NB4 (cell line): ENCODE results near the gene HS6ST1.

Experiments
- DNase-seq: peaks from one replicate; pipeline ENCODE4 v3.0.0; 2010; ENCODE audit warnings: low read depth
- H3K4me3 ChIP-seq: one replicate; pipeline ENCODE4 v1.5.1; 2011; ENCODE audit warnings: mild to moderate bottlenecking, low read depth, low read length, moderate library complexity
- MYC ChIP-seq: IDR thresholded peaks from 2 replicates; pipeline ENCODE4 v1.6.1; 2011; ENCODE audit warnings: low read depth, low read length
- POLR2A ChIP-seq: IDR thresholded peaks from 2 replicates; pipeline ENCODE4 v1.6.1; 2011; ENCODE audit warnings: mild to moderate bottlenecking; ENCODE audit not compliant: insufficient read length; ENCODE audit errors: extremely low read depth
- TF ChIP-seq, protein P1 (sequence below): IDR thresholded peaks from 2 replicates; pipeline ENCODE4 v1.6.1; 2011; ENCODE audit warnings: low read depth, low read length
- TF ChIP-seq, protein P2 (sequence below): IDR thresholded peaks from one replicate; pipeline ENCODE4 v1.5.1; 2012; ENCODE audit warnings: low read depth, low read length

The HS6ST1 gene

DNA sequence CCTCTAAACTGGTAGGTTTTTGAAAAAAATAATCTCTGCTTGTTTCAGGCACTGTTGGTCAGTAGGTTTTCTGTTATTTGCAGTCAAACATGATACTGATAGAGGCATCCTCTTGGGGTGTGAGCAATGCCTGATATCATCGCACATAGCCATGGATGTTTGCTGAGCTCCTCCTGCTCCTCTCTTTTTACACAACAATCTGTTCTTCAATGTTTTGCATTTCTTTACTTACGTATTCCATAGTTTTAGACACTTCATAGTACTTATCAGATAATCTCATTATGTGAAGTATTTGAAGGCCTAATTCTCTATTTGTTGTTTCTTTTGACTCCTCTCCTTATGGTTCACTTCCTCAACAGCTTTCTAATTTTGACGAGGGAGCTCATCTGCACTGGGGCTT is 23.0 kb upstream of the HS6ST1 start:
- no peak overlapping the region for H3K4me3 ChIP-seq
- DNase-seq, result no peak
- TF ChIP-seq MYC (no peak), POLR2A (no peak)
- TF ChIP-seq, protein P1, sequence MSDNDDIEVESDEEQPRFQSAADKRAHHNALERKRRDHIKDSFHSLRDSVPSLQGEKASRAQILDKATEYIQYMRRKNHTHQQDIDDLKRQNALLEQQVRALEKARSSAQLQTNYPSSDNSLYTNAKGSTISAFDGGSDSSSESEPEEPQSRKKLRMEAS, result no peak
- TF ChIP-seq, protein P2, sequence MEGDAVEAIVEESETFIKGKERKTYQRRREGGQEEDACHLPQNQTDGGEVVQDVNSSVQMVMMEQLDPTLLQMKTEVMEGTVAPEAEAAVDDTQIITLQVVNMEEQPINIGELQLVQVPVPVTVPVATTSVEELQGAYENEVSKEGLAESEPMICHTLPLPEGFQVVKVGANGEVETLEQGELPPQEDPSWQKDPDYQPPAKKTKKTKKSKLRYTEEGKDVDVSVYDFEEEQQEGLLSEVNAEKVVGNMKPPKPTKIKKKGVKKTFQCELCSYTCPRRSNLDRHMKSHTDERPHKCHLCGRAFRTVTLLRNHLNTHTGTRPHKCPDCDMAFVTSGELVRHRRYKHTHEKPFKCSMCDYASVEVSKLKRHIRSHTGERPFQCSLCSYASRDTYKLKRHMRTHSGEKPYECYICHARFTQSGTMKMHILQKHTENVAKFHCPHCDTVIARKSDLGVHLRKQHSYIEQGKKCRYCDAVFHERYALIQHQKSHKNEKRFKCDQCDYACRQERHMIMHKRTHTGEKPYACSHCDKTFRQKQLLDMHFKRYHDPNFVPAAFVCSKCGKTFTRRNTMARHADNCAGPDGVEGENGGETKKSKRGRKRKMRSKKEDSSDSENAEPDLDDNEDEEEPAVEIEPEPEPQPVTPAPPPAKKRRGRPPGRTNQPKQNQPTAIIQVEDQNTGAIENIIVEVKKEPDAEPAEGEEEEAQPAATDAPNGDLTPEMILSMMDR, result no peak

DNA sequence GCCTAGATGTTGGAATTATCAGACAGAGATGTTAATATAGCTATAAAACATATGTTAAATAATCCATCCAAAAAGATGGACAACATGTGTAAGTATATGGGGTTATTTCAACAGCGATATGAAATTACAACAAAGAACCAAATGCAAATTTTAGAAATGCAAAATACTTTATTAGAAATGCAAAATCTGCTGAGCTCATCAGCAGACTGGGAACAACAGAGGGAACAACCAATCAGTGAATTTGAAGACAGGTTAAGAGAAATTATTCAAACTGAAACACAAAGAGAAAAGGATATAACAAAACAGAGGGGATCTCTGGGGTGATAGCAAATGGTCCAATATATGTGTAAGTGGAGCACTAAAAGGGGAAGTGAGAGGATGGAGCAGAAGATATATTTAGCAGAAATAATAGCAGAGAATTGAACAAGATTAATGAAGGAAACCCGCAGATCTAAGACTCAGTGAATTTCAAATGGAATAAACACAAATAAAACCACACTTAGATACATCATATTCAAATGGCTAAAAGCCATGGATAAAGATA is 13.5 kb upstream of the HS6ST1 start:
- no peak for DNase-seq
- TF ChIP-seq, protein P2, result no peak
- TF ChIP-seq POLR2A (no peak), MYC (no peak)
- TF ChIP-seq, protein P1, result no peak

DNA sequence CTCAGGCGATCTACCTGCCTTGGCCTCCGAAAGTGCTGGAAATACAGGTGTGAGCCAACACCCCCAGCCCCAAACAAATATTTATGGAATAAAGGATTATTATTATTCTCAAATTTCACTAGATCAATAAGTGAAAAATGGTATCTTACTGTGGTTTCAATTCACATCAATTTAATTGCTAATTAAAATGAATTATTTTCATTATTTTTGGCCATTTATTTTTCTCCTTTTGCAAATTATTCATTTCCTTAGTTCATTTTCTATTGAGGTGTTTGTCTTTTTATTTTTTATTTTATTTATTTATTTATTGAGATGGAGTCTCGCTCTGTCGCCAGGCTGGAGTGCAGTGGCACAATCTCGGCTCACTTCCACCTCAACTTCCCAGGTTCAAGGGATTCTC is 11.9 kb upstream of the HS6ST1 start:
- TF ChIP-seq, protein P2, result no peak
- TF ChIP-seq MYC (no peak), POLR2A (no peak)
- TF ChIP-seq, protein P1, result no peak
- H3K4me3 ChIP-seq, result no peak overlapping the region
- no peak for DNase-seq

More for the DNA sequence above, 13.5 kb upstream of the HS6ST1 start:
- H3K4me3 ChIP-seq, result no peak overlapping the region

DNA sequence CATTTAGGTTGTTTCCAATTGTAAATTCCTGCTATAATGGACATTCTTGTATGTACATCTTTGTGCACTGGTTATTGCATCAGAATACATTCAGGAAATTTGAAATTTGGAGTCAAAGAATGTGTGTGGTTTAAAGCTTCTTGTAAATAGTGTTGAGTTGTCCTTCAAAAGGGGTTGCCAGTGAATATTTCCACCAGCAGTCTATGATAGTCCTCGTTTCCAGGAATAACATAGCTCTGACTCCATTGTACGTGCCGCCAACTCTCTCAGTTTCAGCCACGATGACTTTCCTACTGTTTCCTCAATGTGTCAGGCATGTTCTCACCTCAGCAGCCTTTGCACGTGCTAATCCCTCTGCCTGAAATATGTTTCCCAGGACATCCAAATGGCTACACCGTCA is 10.9 kb upstream of the HS6ST1 start:
- TF ChIP-seq MYC (no peak), POLR2A (no peak)
- H3K4me3 ChIP-seq, result no peak overlapping the region
- no peak for DNase-seq

DNA sequence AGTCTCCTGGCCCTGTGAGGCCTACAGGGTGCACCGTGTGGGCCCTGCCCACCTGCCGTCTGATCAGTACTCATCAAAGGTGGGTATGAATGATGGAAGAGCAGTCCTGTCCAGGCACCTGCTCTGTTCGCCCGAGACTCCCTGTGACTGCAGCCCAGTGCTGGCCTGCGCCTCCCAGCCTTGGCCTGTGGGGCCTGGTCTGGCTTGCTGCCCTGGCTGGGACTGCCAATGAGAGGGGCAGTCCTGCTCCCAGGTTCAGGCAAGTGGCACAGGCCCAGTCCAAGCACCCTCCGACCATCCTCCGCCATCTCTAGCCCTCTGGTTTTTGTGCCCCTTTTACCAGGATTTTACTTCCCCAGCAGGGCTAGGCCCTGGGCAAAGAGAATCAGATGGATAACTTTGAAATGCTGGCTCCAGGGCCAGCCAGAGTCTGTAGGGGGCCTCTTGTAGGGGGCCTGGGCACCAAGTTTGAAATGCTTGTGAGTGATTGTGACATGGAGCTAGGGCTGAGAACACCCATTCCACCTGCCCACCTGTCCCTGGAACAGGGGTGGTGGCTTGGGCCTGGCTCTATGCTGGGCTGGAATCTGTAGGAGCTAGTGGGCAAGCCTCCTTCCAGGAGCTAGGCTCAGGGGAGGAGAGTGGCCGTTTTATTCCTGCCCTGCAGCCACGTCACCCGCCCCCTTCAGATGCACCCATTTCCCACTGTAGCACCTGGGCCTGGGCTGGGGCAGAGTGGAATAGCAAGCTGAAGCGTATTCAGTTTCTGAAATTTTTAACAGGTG is 8.7 kb upstream of the HS6ST1 start:
- no peak overlapping the region for H3K4me3 ChIP-seq
- no peak for TF ChIP-seq MYC
- TF ChIP-seq POLR2A, result no peak
- TF ChIP-seq, protein P2, result no peak
- TF ChIP-seq, protein P1, result no peak
- no peak for DNase-seq

DNA sequence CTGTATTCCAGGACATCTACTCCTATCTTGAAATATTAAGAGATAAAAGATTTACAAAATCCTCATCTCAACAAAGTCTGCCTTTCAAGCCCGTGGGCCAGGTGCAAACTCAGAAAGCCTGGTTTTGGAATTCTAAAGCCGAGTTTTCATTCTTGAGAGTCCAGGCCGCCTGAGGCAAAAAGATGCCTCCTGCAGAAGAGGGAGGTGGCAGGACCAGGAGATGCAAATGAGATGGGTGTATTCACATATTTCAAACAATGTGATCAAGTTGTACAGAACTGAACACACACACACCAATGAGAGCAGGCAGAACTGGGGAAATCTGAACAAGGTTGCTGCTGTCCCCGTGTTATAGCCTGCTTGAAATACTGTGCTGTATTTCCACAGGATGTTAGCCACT is 7.7 kb upstream of the HS6ST1 start:
- TF ChIP-seq MYC (no peak), POLR2A (no peak)
- TF ChIP-seq, protein P1, result no peak
- TF ChIP-seq, protein P2, result no peak
- no peak overlapping the region for H3K4me3 ChIP-seq
- no peak for DNase-seq
